RWPE1 (cell line): ENCODE results near the gene MSMB.
"Not testable (repeated sequence)": the region's sequence is repeated elsewhere in the genome, so short reads cannot be mapped to it uniquely, and the experiment has no call there.

Source experiments
- CTCF ChIA-PET: fragments of 350-600 bp; sonication (Branson Sonifier 250); formaldehyde crosslinking; extraction: SDS; loops from one replicate; lab custom pipeline; 2021; lab: Yijun Ruan, JAX
- POLR2A ChIA-PET: fragments of 400-600 bp; formaldehyde crosslinking; extraction: SDS; loops from one replicate; lab custom pipeline; 2020; ENCODE audit warnings: antibody characterized with exemption; ENCODE audit not compliant: low non-redundant PET; lab: Yijun Ruan, JAX
- DNase-seq: peaks from one replicate; pipeline ENCODE4 v3.0.0; 2012; ENCODE audit warnings: low spot score
- H3K27ac ChIP-seq: fragments of 450-650 bp; 2 replicates; pipeline ENCODE4 v1.5.1; 2017
- CTCF ChIP-seq: fragments of 450-650 bp; conservative IDR thresholded peaks from 2 replicates; pipeline ENCODE4 v1.5.1; 2017; ENCODE audit warnings: low read depth, mild to moderate bottlenecking

MSMB gene

GRCh38 chr10:46000538-46000937, 45.5 kb downstream of the MSMB start:
- ChIA-PET POLR2A (no interaction called here), CTCF (no interaction called here)
- H3K27ac ChIP-seq: no peak overlapping the region
- TF ChIP-seq CTCF: no peak
- DNase-seq: no peak

GRCh38 chr10:45999955-46000354, 46.1 kb downstream of the MSMB start:
- POLR2A ChIA-PET, CTCF ChIA-PET: not testable (repeated sequence)

GRCh38 chr10:45997994-45998763, 47.9 kb downstream of the MSMB start:
- ChIA-PET CTCF (no interaction called here), POLR2A (no interaction called here)
- H3K27ac ChIP-seq: no peak overlapping the region
- no peak for TF ChIP-seq CTCF
- no peak for DNase-seq

More at GRCh38 chr10:45999955-46000354, 46.1 kb downstream of the MSMB start:
- not testable (repeated sequence) for H3K27ac ChIP-seq, DNase-seq

- no peak overlapping the region for H3K27ac ChIP-seq
- DNase-seq: no peak
- no peak for TF ChIP-seq CTCF
- ChIA-PET CTCF (no interaction called here), POLR2A (no interaction called here)
Observed at GRCh38 chr10:45997557-45997956, 48.5 kb downstream of the MSMB start.

- CTCF ChIA-PET, POLR2A ChIA-PET: not testable (repeated sequence)
Observed at GRCh38 chr10:45985590-45985989, 60.5 kb downstream of the MSMB start.

GRCh38 chr10:45984473-45984872, 61.6 kb downstream of the MSMB start:
- H3K27ac ChIP-seq, CTCF ChIA-PET, DNase-seq, POLR2A ChIA-PET: not testable (repeated sequence)

More at GRCh38 chr10:45985590-45985989, 60.5 kb downstream of the MSMB start:
- not testable (repeated sequence) for H3K27ac ChIP-seq, DNase-seq

- H3K27ac ChIP-seq, POLR2A ChIA-PET, DNase-seq: not testable (repeated sequence)
- CTCF ChIA-PET: interaction anchor here (0.6 kb wide), 2 partner anchors 86 to 364 kb away, joined by 5 read pairs; no protein-coding TSS in a partner anchor
Observed at GRCh38 chr10:45983538-45984186, 62.4 kb downstream of the MSMB start.
